ENCODE results near the gene ZNF536. TPM values are rescaled to one million over a fixed set of nuclear protein-coding genes. Genes with fewer than 3 reads are reported as not detected.

ZNF536 gene
- total RNA-seq, 1 experiment from 2014 or later = 0.35 TPM

DNA sequence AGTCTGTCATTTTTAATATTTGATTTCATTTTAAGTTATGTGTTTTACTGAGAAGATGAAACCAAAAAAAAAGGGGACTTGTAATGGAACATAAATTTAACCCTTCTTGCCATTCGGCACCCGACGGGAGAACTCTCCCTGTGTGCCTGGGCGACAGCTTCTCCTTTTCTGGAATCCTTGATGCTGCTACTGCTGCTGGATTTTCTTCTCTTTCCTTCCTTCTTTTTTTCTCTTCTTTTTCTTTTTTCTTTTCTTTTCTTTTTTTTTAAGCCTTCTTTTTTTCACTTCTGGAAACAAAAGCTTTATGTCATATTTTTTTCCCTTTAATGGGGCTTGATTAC, 11.1 kb upstream of the ZNF536 start (continued):
- TF ChIP-seq JUN (CRISPR knock-in tag; IDR thresholded peaks at IDR 0.05) (no peak), PRRX2 (CRISPR knock-in tag; IDR thresholded peaks at IDR 0.05) (no peak), ZNF671 (CRISPR knock-in tag; IDR thresholded peaks at IDR 0.05) (no peak), SMAD3 (CRISPR knock-in tag; IDR thresholded peaks at IDR 0.05; ENCODE audit: borderline replicate concordance) (no peak)
- TF ChIP-seq, protein P1, sequence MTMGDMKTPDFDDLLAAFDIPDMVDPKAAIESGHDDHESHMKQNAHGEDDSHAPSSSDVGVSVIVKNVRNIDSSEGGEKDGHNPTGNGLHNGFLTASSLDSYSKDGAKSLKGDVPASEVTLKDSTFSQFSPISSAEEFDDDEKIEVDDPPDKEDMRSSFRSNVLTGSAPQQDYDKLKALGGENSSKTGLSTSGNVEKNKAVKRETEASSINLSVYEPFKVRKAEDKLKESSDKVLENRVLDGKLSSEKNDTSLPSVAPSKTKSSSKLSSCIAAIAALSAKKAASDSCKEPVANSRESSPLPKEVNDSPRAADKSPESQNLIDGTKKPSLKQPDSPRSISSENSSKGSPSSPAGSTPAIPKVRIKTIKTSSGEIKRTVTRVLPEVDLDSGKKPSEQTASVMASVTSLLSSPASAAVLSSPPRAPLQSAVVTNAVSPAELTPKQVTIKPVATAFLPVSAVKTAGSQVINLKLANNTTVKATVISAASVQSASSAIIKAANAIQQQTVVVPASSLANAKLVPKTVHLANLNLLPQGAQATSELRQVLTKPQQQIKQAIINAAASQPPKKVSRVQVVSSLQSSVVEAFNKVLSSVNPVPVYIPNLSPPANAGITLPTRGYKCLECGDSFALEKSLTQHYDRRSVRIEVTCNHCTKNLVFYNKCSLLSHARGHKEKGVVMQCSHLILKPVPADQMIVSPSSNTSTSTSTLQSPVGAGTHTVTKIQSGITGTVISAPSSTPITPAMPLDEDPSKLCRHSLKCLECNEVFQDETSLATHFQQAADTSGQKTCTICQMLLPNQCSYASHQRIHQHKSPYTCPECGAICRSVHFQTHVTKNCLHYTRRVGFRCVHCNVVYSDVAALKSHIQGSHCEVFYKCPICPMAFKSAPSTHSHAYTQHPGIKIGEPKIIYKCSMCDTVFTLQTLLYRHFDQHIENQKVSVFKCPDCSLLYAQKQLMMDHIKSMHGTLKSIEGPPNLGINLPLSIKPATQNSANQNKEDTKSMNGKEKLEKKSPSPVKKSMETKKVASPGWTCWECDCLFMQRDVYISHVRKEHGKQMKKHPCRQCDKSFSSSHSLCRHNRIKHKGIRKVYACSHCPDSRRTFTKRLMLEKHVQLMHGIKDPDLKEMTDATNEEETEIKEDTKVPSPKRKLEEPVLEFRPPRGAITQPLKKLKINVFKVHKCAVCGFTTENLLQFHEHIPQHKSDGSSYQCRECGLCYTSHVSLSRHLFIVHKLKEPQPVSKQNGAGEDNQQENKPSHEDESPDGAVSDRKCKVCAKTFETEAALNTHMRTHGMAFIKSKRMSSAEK (CRISPR knock-in tag; IDR thresholded peaks at IDR 0.05; ENCODE audit: borderline replicate concordance) = no peak

DNA sequence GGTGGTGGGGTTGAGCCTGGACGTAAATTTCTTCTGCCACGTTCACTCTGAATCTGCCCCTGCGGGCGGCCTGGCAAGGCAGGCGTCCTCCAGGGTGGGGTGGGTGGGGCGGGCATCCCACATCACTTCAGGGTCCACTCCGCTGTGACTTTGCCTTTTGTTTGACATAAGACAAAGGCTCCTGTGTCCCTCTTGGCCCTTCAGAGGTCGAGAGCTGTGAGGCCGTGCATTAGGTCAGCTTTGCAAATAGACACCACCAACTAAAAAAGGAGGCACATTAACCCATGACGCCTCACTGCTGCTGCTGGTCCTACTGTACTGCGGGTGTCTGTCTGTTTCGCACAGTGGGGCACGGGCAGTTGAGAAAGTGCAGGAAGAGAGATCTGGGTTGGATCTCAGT, 10.5 kb upstream of the ZNF536 start:
- H3K27ac Mint-ChIP-seq = no peak overlapping the region
- H3K36me3 Mint-ChIP-seq = no peaks in the 10 kb centered on the region
- ATAC-seq = no peak
- H3K9me3 Mint-ChIP-seq = no peaks in the 10 kb centered on the region
- no peak for DNase-seq (ENCODE audit: low spot score)
- POLR2A ChIA-PET = no interaction called here
- CTCF ChIA-PET = interaction anchor here (1.5 kb wide), 1 partner anchor 10 kb away, joined by 5 read pairs; no protein-coding TSS in a partner anchor
- H3K4me1 Mint-ChIP-seq = peaks cover 36% of the 10 kb centered on the region
- no peaks in the 10 kb centered on the region; the same call in 1 of the 2 replicates for H3K27me3 Mint-ChIP-seq (ENCODE audit: low read depth)
- H3K4me3 Mint-ChIP-seq = no peak overlapping the region
- no peak for TF ChIP-seq NFE2L1 (CRISPR knock-in tag; IDR thresholded peaks at IDR 0.05)
- TF ChIP-seq, protein P2, sequence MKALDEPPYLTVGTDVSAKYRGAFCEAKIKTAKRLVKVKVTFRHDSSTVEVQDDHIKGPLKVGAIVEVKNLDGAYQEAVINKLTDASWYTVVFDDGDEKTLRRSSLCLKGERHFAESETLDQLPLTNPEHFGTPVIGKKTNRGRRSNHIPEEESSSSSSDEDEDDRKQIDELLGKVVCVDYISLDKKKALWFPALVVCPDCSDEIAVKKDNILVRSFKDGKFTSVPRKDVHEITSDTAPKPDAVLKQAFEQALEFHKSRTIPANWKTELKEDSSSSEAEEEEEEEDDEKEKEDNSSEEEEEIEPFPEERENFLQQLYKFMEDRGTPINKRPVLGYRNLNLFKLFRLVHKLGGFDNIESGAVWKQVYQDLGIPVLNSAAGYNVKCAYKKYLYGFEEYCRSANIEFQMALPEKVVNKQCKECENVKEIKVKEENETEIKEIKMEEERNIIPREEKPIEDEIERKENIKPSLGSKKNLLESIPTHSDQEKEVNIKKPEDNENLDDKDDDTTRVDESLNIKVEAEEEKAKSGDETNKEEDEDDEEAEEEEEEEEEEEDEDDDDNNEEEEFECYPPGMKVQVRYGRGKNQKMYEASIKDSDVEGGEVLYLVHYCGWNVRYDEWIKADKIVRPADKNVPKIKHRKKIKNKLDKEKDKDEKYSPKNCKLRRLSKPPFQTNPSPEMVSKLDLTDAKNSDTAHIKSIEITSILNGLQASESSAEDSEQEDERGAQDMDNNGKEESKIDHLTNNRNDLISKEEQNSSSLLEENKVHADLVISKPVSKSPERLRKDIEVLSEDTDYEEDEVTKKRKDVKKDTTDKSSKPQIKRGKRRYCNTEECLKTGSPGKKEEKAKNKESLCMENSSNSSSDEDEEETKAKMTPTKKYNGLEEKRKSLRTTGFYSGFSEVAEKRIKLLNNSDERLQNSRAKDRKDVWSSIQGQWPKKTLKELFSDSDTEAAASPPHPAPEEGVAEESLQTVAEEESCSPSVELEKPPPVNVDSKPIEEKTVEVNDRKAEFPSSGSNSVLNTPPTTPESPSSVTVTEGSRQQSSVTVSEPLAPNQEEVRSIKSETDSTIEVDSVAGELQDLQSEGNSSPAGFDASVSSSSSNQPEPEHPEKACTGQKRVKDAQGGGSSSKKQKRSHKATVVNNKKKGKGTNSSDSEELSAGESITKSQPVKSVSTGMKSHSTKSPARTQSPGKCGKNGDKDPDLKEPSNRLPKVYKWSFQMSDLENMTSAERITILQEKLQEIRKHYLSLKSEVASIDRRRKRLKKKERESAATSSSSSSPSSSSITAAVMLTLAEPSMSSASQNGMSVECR (CRISPR knock-in tag; IDR thresholded peaks at IDR 0.05; ENCODE audit: borderline replicate concordance) = no peak

DNA sequence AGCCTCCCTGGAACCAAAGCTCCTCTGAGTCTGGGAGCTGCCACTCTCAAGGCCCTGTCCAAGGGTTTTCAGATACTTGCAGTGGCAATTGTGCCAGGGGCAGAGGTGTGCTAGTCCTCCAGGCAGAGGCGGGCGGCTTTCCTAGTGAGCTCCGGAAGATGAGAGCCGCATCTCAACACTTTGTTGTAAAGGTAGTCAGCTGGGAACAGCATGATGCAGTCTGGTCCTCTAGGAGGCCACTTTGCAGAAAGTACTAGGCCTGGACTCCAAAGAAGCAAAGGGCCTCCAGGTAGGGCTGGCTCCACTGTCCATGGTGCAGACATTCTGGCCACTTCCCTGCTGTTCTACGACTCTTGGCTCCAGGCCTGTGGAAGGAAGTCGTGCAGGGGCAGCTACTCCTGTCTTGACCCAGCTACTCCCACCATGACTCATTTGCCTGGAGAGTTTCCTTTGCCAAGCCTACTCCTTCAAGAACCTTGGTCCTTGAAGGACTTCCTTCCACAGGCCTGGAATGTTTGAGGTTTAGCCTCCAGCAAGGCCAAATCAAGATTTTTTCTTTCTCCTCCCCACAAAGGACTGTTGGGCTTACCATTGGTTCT, 9.9 kb upstream of the ZNF536 start:
- ChIA-PET CTCF (no interaction called here), POLR2A (no interaction called here)
- H3K36me3 Mint-ChIP-seq = no peaks in the 10 kb centered on the region
- H3K4me3 Mint-ChIP-seq = no peak overlapping the region
- H3K9me3 Mint-ChIP-seq = no peaks in the 10 kb centered on the region
- DNase-seq (ENCODE audit: low spot score) = no peak
- H3K27me3 Mint-ChIP-seq (ENCODE audit: low read depth) = no peaks in the 10 kb centered on the region; the same call in 1 of the 2 replicates
- peaks cover 36% of the 10 kb centered on the region for H3K4me1 Mint-ChIP-seq
- H3K27ac Mint-ChIP-seq = no peak overlapping the region
- no peak for ATAC-seq
- TF ChIP-seq, protein P3, sequence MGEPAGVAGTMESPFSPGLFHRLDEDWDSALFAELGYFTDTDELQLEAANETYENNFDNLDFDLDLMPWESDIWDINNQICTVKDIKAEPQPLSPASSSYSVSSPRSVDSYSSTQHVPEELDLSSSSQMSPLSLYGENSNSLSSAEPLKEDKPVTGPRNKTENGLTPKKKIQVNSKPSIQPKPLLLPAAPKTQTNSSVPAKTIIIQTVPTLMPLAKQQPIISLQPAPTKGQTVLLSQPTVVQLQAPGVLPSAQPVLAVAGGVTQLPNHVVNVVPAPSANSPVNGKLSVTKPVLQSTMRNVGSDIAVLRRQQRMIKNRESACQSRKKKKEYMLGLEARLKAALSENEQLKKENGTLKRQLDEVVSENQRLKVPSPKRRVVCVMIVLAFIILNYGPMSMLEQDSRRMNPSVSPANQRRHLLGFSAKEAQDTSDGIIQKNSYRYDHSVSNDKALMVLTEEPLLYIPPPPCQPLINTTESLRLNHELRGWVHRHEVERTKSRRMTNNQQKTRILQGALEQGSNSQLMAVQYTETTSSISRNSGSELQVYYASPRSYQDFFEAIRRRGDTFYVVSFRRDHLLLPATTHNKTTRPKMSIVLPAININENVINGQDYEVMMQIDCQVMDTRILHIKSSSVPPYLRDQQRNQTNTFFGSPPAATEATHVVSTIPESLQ (CRISPR knock-in tag; IDR thresholded peaks at IDR 0.05) = no peak
- TF ChIP-seq ZNF396 (CRISPR knock-in tag; IDR thresholded peaks at IDR 0.05; ENCODE audit: borderline replicate concordance) (no peak), SMAD3 (CRISPR knock-in tag; IDR thresholded peaks at IDR 0.05; ENCODE audit: borderline replicate concordance) (no peak), NR2C2 (CRISPR knock-in tag; IDR thresholded peaks at IDR 0.05) (no peak), ZNF138 (CRISPR knock-in tag; conservative IDR thresholded peaks at IDR 0.05) (no peak)
- TF ChIP-seq, protein P4, sequence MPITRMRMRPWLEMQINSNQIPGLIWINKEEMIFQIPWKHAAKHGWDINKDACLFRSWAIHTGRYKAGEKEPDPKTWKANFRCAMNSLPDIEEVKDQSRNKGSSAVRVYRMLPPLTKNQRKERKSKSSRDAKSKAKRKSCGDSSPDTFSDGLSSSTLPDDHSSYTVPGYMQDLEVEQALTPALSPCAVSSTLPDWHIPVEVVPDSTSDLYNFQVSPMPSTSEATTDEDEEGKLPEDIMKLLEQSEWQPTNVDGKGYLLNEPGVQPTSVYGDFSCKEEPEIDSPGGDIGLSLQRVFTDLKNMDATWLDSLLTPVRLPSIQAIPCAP (CRISPR knock-in tag; IDR thresholded peaks at IDR 0.05) = no peak
- TF ChIP-seq, protein P5, sequence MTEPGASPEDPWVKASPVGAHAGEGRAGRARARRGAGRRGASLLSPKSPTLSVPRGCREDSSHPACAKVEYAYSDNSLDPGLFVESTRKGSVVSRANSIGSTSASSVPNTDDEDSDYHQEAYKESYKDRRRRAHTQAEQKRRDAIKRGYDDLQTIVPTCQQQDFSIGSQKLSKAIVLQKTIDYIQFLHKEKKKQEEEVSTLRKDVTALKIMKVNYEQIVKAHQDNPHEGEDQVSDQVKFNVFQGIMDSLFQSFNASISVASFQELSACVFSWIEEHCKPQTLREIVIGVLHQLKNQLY (CRISPR knock-in tag; IDR thresholded peaks at IDR 0.05) = no peak
- TF ChIP-seq, protein P6, sequence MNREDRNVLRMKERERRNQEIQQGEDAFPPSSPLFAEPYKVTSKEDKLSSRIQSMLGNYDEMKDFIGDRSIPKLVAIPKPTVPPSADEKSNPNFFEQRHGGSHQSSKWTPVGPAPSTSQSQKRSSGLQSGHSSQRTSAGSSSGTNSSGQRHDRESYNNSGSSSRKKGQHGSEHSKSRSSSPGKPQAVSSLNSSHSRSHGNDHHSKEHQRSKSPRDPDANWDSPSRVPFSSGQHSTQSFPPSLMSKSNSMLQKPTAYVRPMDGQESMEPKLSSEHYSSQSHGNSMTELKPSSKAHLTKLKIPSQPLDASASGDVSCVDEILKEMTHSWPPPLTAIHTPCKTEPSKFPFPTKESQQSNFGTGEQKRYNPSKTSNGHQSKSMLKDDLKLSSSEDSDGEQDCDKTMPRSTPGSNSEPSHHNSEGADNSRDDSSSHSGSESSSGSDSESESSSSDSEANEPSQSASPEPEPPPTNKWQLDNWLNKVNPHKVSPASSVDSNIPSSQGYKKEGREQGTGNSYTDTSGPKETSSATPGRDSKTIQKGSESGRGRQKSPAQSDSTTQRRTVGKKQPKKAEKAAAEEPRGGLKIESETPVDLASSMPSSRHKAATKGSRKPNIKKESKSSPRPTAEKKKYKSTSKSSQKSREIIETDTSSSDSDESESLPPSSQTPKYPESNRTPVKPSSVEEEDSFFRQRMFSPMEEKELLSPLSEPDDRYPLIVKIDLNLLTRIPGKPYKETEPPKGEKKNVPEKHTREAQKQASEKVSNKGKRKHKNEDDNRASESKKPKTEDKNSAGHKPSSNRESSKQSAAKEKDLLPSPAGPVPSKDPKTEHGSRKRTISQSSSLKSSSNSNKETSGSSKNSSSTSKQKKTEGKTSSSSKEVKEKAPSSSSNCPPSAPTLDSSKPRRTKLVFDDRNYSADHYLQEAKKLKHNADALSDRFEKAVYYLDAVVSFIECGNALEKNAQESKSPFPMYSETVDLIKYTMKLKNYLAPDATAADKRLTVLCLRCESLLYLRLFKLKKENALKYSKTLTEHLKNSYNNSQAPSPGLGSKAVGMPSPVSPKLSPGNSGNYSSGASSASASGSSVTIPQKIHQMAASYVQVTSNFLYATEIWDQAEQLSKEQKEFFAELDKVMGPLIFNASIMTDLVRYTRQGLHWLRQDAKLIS (CRISPR knock-in tag; IDR thresholded peaks at IDR 0.05; ENCODE audit: borderline replicate concordance) = no peak
- TF ChIP-seq, protein P7, sequence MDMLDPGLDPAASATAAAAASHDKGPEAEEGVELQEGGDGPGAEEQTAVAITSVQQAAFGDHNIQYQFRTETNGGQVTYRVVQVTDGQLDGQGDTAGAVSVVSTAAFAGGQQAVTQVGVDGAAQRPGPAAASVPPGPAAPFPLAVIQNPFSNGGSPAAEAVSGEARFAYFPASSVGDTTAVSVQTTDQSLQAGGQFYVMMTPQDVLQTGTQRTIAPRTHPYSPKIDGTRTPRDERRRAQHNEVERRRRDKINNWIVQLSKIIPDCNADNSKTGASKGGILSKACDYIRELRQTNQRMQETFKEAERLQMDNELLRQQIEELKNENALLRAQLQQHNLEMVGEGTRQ (CRISPR knock-in tag; IDR thresholded peaks at IDR 0.05) = no peak
